ENCODE data around the gene CARTPT.

CARTPT gene

DNA sequence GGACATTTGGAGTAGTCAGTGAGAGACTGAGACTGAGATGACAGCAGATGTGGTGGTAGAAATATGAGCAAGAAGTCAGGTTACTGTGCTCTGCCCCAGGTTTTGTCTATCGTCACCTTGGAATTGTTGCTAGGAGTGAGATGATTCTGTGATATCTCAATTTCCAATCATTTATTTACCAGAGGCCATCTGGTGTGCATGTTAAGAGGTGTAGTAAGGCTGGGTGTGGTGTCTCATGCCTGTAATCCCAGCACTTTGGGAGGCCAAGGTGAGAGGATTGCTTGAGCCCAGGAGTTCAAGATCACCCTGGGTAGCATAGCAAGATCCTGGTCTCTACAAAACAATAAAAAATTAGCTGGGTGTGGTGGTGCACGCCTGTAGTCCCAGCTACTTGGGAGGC, 38.6 kb upstream of the CARTPT start:
- no peak overlapping the region for H3K27ac ChIP-seq (ENCODE audit: low read depth, low read length)
- no peaks in the 10 kb centered on the region for H3F3A ChIP-seq (ENCODE audit: control insufficient read depth, insufficient read depth)
- no peak overlapping the region for H3K4me2 ChIP-seq (ENCODE audit: low read length)
- H3K36me3 ChIP-seq (ENCODE audit: control insufficient read depth, low read length) = no peaks in the 10 kb centered on the region
- H3K9me2 ChIP-seq (replicated peaks; ENCODE audit: control insufficient read depth, low read length) = no peaks in the 10 kb centered on the region
- TF ChIP-seq EZH2phosphoT487 (IDR thresholded peaks at IDR 0.05; ENCODE audit: borderline replicate concordance, low read length) (no peak), CTCF (IDR thresholded peaks at IDR 0.05; ENCODE audit: low read depth, low read length, poor library complexity, severe bottlenecking) (no peak)
- no peaks in the 10 kb centered on the region for H3K79me2 ChIP-seq (ENCODE audit: control insufficient read depth, low read length)
- peaks cover 14% of the 10 kb centered on the region; the same call in 1 of the 2 replicates for H3K27me3 ChIP-seq (ENCODE audit: control insufficient read depth, low read length)
- H4K20me1 ChIP-seq (ENCODE audit: control insufficient read depth, insufficient read depth, low read depth, low read length) = no peaks in the 10 kb centered on the region
- H3K4me1 ChIP-seq (ENCODE audit: control insufficient read depth, low read length) = no peaks in the 10 kb centered on the region
- no peak overlapping the region for H3K4me3 ChIP-seq (ENCODE audit: low read length)
- no peaks in the 10 kb centered on the region for H3K9me3 ChIP-seq (ENCODE audit: control insufficient read depth, insufficient read depth, low read length)

GRCh38 chr5:71681296-71681695, 37.8 kb upstream of the CARTPT start:
- TF ChIP-seq CTCF (IDR thresholded peaks at IDR 0.05; ENCODE audit: low read depth, low read length, poor library complexity, severe bottlenecking) (no peak), EZH2phosphoT487 (IDR thresholded peaks at IDR 0.05; ENCODE audit: borderline replicate concordance, low read length) (no peak)
- H3K79me2 ChIP-seq (ENCODE audit: control insufficient read depth, low read length) = no peaks in the 10 kb centered on the region
- peaks cover 14% of the 10 kb centered on the region; the same call in 1 of the 2 replicates for H3K27me3 ChIP-seq (ENCODE audit: control insufficient read depth, low read length)
- no peak overlapping the region for H3K4me2 ChIP-seq (ENCODE audit: low read length)
- no peaks in the 10 kb centered on the region for H3K9me3 ChIP-seq (ENCODE audit: control insufficient read depth, insufficient read depth, low read length)
- H3K36me3 ChIP-seq (ENCODE audit: control insufficient read depth, low read length) = no peaks in the 10 kb centered on the region
- H3F3A ChIP-seq (ENCODE audit: control insufficient read depth, insufficient read depth) = no peaks in the 10 kb centered on the region
- H4K20me1 ChIP-seq (ENCODE audit: control insufficient read depth, insufficient read depth, low read depth, low read length) = no peaks in the 10 kb centered on the region
- H3K4me1 ChIP-seq (ENCODE audit: control insufficient read depth, low read length) = no peaks in the 10 kb centered on the region
- H3K27ac ChIP-seq (ENCODE audit: low read depth, low read length) = no peak overlapping the region
- H3K9me2 ChIP-seq (replicated peaks; ENCODE audit: control insufficient read depth, low read length) = no peaks in the 10 kb centered on the region
- H3K4me3 ChIP-seq (ENCODE audit: low read length) = no peak overlapping the region

DNA sequence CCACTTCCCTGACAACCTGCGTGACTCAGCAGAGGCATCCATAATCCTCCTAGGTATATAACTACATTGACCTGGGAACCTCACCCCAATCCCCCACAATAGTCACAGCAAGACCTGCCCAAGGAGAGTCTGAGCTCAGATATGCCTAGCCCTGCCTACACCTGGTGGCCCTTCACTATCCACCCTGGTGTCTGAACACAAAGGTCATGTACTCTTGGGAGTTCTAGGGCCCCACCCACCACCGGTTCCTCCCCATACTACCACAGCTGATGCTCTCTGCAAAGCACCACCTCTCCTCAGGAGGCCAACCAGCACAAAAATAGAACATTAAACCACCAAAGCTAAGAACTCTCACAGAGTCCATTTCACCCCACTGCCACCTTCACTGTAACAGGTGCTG, 34.8 kb upstream of the CARTPT start:
- no peak overlapping the region for H3K4me2 ChIP-seq (ENCODE audit: low read length)
- H3K4me1 ChIP-seq (ENCODE audit: control insufficient read depth, low read length) = no peaks in the 10 kb centered on the region
- no peaks in the 10 kb centered on the region for H3K79me2 ChIP-seq (ENCODE audit: control insufficient read depth, low read length)
- H3K9me3 ChIP-seq (ENCODE audit: control insufficient read depth, insufficient read depth, low read length) = no peaks in the 10 kb centered on the region
- H3K27ac ChIP-seq (ENCODE audit: low read depth, low read length) = no peak overlapping the region
- no peaks in the 10 kb centered on the region for H4K20me1 ChIP-seq (ENCODE audit: control insufficient read depth, insufficient read depth, low read depth, low read length)
- 0 out of 2 replicates have a peak, but pooled peaks cover 6% of the 10 kb centered on the region for H3K27me3 ChIP-seq (ENCODE audit: control insufficient read depth, low read length)
- H3K36me3 ChIP-seq (ENCODE audit: control insufficient read depth, low read length) = no peaks in the 10 kb centered on the region
- no peaks in the 10 kb centered on the region for H3F3A ChIP-seq (ENCODE audit: control insufficient read depth, insufficient read depth)
- TF ChIP-seq EZH2phosphoT487 (IDR thresholded peaks at IDR 0.05; ENCODE audit: borderline replicate concordance, low read length) (no peak), CTCF (IDR thresholded peaks at IDR 0.05; ENCODE audit: low read depth, low read length, poor library complexity, severe bottlenecking) (no peak)
- H3K4me3 ChIP-seq (ENCODE audit: low read length) = no peak overlapping the region
- no peaks in the 10 kb centered on the region for H3K9me2 ChIP-seq (replicated peaks; ENCODE audit: control insufficient read depth, low read length)

Measured in DOHH2 (cell line).